MCF 10A (cell line): ENCODE measurements around the gene ZNF646. TPM values are rescaled to one million over a fixed set of nuclear protein-coding genes. Genes with fewer than 3 reads are reported as not detected.
"Not testable (repeated sequence)": the region's sequence is repeated elsewhere in the genome, so short reads cannot be mapped to it uniquely, and the experiment has no call there.

Source experiments
- BruUV-seq: library from RNA; stranded (reverse); fragments of 400-500 nt; replicated peaks from 2 replicates; lab custom pipeline; 2021; lab: Mats Ljungman, UMichigan
- CTCF ChIA-PET: fragments of 300-600 bp; sonication (Branson Sonifier 250); formaldehyde crosslinking; extraction: SDS; loops from one replicate; lab custom pipeline; 2021; ENCODE audit warnings: antibody characterized with exemption, inconsistent platforms; lab: Yijun Ruan, JAX
- POLR2A ChIA-PET: fragments of 300-600, 350-650 bp; sonication (Branson Sonifier 250); formaldehyde crosslinking; extraction: SDS; loops from one replicate; lab custom pipeline; 2020; ENCODE audit warnings: antibody characterized with exemption, inconsistent platforms; lab: Yijun Ruan, JAX
- DNase-seq: peaks from one replicate; pipeline ENCODE4 v3.0.0-alpha.2; 2018; ENCODE audit not compliant: unreplicated experiment
- H3K27ac Mint-ChIP-seq: one replicate; pipeline ENCODE4 v1.8.0; 2022; ENCODE audit warnings: mild to moderate bottlenecking, low read depth, mixed read lengths; ENCODE audit not compliant: unreplicated experiment
- H3K27me3 Mint-ChIP-seq: one replicate; pipeline ENCODE4 v1.8.0; 2022; ENCODE audit warnings: mixed read lengths; ENCODE audit not compliant: insufficient read depth, unreplicated experiment
- H3K36me3 Mint-ChIP-seq: one replicate; pipeline ENCODE4 v1.8.0; 2022; ENCODE audit warnings: mild to moderate bottlenecking, moderate library complexity, mixed read lengths; ENCODE audit not compliant: insufficient read depth, unreplicated experiment
- H3K4me1 Mint-ChIP-seq: one replicate; pipeline ENCODE4 v1.8.0; 2022; ENCODE audit warnings: mixed read lengths; ENCODE audit not compliant: insufficient read depth, unreplicated experiment
- H3K4me3 Mint-ChIP-seq: one replicate; pipeline ENCODE4 v1.8.0; 2022; ENCODE audit warnings: mild to moderate bottlenecking, moderate library complexity, mixed read lengths; ENCODE audit not compliant: unreplicated experiment
- H3K9me3 Mint-ChIP-seq: one replicate; pipeline ENCODE4 v1.8.0; 2022; ENCODE audit warnings: mixed read lengths; ENCODE audit not compliant: unreplicated experiment
- CTCF ChIP-seq: fragments of 200-600 bp; IDR thresholded peaks from one replicate; pipeline ENCODE4 v1.8.0; 2022; ENCODE audit warnings: antibody characterized with exemption, mild to moderate bottlenecking; ENCODE audit not compliant: unreplicated experiment
- intact Hi-C: fragments of 100-400 bp; cut with micrococcal nuclease; formaldehyde crosslinking; loops from 2 replicates; pipeline ENCODE4 v1.14.1; 2022
- total RNA-seq: library from RNA; stranded (reverse); gene quantifications from 2 replicates; pipeline ENCODE4 v1.2.3, GENCODE V29; 2022

The ZNF646 gene
- total RNA-seq, 1 experiment from 2014 or later: 12.6 TPM

DNA sequence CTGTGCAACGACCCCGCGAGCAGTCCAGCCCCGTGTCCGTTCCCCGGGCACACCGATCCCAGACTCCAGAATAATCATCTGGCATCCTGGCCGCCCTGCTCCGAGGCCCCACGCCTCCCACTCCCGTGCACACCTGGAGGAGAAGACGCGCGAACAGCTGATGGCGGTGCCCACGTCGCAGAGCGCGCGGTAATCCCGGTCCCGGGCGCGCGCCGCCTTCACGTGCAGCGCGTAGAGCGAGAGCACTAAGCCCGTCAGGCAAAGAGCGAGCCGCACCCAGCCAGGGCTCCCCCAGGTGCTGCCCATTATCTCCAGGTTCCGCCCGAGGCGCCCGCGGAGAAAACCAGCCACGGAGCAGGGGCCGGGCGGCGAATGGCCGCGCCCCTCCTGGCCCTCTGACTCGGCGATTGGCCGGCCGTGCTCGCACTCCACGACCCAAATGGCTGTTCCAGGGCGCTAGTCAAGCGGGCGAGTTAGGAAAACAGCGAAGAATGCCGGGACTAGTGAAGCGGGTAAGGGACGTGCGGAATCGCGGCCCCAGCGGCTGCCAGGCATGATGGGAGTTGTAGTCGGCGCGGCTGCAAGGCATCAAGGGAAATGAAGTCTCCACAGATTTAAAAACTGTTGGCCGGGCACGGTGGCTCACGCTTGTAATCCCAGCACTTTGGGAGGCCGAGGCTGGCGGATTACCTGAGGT lies 20.4 kb downstream of the ZNF646 start, which contains the start of gene VKORC1:
Gene VKORC1 (minus strand): TSS at position 374 of the 697 bp plus-strand sequence. CDS start 68 bp downstream, at position 306.
- no TSS peak for BruUV-seq
- TF ChIP-seq CTCF: no peak
- CTCF ChIA-PET: interaction anchor here (0.6 to 5.2 kb wide), 6 partner anchors 12 to 364 kb away, joined by 3 to 27 read pairs (median 4); partner anchors contain the start of genes ARMC5 and HSD3B7
- no peaks in the 10 kb centered on the region for H3K9me3 Mint-ChIP-seq
- H3K36me3 Mint-ChIP-seq: peaks cover 22% of the 10 kb centered on the region
- H3K27me3 Mint-ChIP-seq: no peaks in the 10 kb centered on the region
- H3K4me3 Mint-ChIP-seq: peak within 1 kb of the TSS; percentile 85
- peaks cover 12% of the 10 kb centered on the region for H3K4me1 Mint-ChIP-seq
- H3K27ac Mint-ChIP-seq: peak within 1 kb of the TSS; percentile 77
- POLR2A ChIA-PET: interaction anchor here (0.7 to 6.5 kb wide), 14 partner anchors 21 to 364 kb away, joined by 3 to 78 read pairs (median 4); partner anchors contain the start of genes FUS, KAT8, PRSS8 and STX4
- intact Hi-C loops: loop anchor here (1.0 to 2.0 kb wide), 2 partner anchors 20 to 109 kb away; partner anchors contain the start of genes HSD3B7, ZNF646 and ZNF668
- DNase-seq: peak; percentile 99

DNA sequence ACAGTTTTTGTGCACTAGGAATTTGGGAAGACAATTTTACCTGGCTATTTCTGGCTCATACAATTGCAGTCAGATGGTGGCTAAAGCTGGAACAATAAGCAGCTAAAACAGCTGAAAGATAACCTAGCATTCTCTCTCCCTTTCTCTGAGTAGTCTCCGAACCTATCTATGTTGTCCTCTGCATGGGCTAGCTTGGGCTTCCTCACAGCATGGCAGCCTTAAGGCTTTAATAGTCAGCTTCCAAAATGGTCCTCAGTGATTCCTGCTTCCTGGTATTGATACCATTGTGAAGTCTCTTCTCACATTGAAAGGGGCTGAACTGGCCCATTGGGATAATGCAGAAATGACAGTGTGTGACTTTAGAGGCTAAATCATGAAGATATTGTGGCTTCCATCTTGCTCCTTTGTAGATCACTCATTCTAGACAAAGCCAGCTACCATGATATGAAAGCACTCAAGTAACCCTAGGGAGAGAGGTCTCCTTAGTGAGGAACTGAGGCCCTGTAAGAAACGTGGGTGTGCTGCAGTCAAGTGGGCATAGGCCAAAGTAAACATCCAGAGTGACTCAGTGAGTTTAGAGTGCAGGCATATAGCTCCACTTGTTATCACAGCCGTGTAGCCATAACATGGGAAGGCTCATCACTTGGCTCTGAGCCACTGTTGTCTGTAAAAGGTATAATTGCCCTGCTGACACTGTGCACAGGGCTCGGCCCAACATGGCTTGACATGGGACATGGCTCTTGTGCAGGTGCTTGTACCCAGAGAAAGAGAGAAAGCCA lies 25.8 kb downstream of the ZNF646 start:
- Mint-ChIP-seq H3K4me3 (no peak overlapping the region), H3K27me3 (no peaks in the 10 kb centered on the region), H3K27ac (no peak overlapping the region), H3K4me1 (peaks cover 11% of the 10 kb centered on the region), H3K36me3 (peaks cover 12% of the 10 kb centered on the region), H3K9me3 (no peaks in the 10 kb centered on the region)
- CTCF ChIA-PET: interaction anchor here (0.5 to 3.3 kb wide), 7 partner anchors 8 to 115 kb away, joined by 3 to 20 read pairs (median 3); partner anchors contain the start of genes HSD3B7 and PRSS8
- peak; percentile 52 for DNase-seq
- no peak for TF ChIP-seq CTCF
- no TSS peak for BruUV-seq
- POLR2A ChIA-PET: interaction anchor here (1.0 to 2.9 kb wide), 2 partner anchors 18 to 43 kb away, joined by 3 to 19 read pairs; partner anchors contain the start of gene KAT8
- intact Hi-C loops: no loop called here

GRCh38 chr16:31100876-31101641 lies 26.8 kb downstream of the ZNF646 start:
- H3K4me3 Mint-ChIP-seq, H3K27ac Mint-ChIP-seq, intact Hi-C loops, DNase-seq, BruUV-seq, H3K9me3 Mint-ChIP-seq, H3K4me1 Mint-ChIP-seq, H3K27me3 Mint-ChIP-seq: not testable (repeated sequence)
- peaks cover 13% of the 10 kb centered on the region for H3K36me3 Mint-ChIP-seq
- POLR2A ChIA-PET: interaction anchor here (1.8 to 2.9 kb wide), 2 partner anchors 17 to 79 kb away, joined by 5 to 19 read pairs; partner anchors contain the start of gene KAT8
- CTCF ChIA-PET: interaction anchor here (0.6 to 3.3 kb wide), 10 partner anchors 34 to 355 kb away, joined by 3 to 20 read pairs (median 3); partner anchors contain the start of genes HSD3B7 and PRSS8

- CTCF ChIA-PET: no interaction called here
- Mint-ChIP-seq H3K36me3 (peaks cover 20% of the 10 kb centered on the region), H3K27ac (no peak overlapping the region), H3K4me1 (peaks cover 20% of the 10 kb centered on the region), H3K9me3 (no peaks in the 10 kb centered on the region), H3K27me3 (no peaks in the 10 kb centered on the region), H3K4me3 (no peak overlapping the region)
- peak; percentile 69 for DNase-seq
- TF ChIP-seq CTCF: peak; percentile 77
- POLR2A ChIA-PET: no interaction called here
- no TSS peak for BruUV-seq
- intact Hi-C loops: loop anchor here (2.0 kb wide), 1 partner anchor 37 kb away; no protein-coding TSS in a partner anchor
Measured at GRCh38 chr16:31105677-31106213, 31.5 kb downstream of the ZNF646 start.
